Chondrocyte (in vitro differentiated cells): ENCODE measurements around the gene TMIGD2. TPM values are rescaled to one million over a fixed set of nuclear protein-coding genes. Genes with fewer than 3 reads are reported as not detected.

Experiments
- DNase-seq: peaks from one replicate; pipeline ENCODE4 v3.0.0; 2021; ENCODE audit warnings: mixed read lengths, low spot score
- H3K27ac Mint-ChIP-seq: one replicate; pipeline ENCODE4 v1.8.0; 2021; ENCODE audit warnings: mild to moderate bottlenecking, moderate library complexity, mixed read lengths; ENCODE audit not compliant: unreplicated experiment
- H3K27me3 Mint-ChIP-seq: 2 replicates; pipeline ENCODE4 v1.8.0; 2021; ENCODE audit warnings: low read depth, mixed read lengths
- H3K36me3 Mint-ChIP-seq: 2 replicates; pipeline ENCODE4 v1.8.0; 2021; ENCODE audit warnings: low read depth, mixed read lengths
- H3K4me1 Mint-ChIP-seq: 2 replicates; pipeline ENCODE4 v1.8.0; 2021; ENCODE audit warnings: low read depth, mild to moderate bottlenecking, mixed read lengths
- H3K4me3 Mint-ChIP-seq: one replicate; pipeline ENCODE4 v1.8.0; 2021; ENCODE audit warnings: mild to moderate bottlenecking, moderate library complexity, mixed read lengths; ENCODE audit not compliant: unreplicated experiment
- H3K9me3 Mint-ChIP-seq: 2 replicates; pipeline ENCODE4 v1.8.0; 2021; ENCODE audit warnings: low read depth, mixed read lengths
- CTCF ChIP-seq: fragments of 200-600 bp; sonication (generic); IDR thresholded peaks from 2 replicates; pipeline ENCODE4 v1.5.0; 2021; ENCODE audit warnings: antibody characterized with exemption, mild to moderate bottlenecking, moderate library complexity
- total RNA-seq: library from RNA; stranded (reverse); gene quantifications from 3 replicates; pipeline ENCODE4 v1.2.1, GENCODE V29; 2021

The TMIGD2 gene
- total RNA-seq, 1 donor from 2014 or later: not detected

GRCh38 chr19:4324228-4324627, 22.0 kb upstream of the TMIGD2 start:
- Mint-ChIP-seq H3K9me3 (no peaks in the 10 kb centered on the region), H3K4me1 (peaks cover 18% of the 10 kb centered on the region)
- no peak for TF ChIP-seq CTCF

GRCh38 chr19:4323692-4324091, 21.5 kb upstream of the TMIGD2 start:
- no peak for TF ChIP-seq CTCF
- peaks cover 7% of the 10 kb centered on the region for H3K36me3 Mint-ChIP-seq
- H3K27ac Mint-ChIP-seq: no peak overlapping the region
- H3K4me1 Mint-ChIP-seq: peaks cover 17% of the 10 kb centered on the region
- H3K4me3 Mint-ChIP-seq: no peak overlapping the region
- no peaks in the 10 kb centered on the region for H3K27me3 Mint-ChIP-seq
- H3K9me3 Mint-ChIP-seq: no peaks in the 10 kb centered on the region
- no peak for DNase-seq

More at GRCh38 chr19:4324228-4324627, 22.0 kb upstream of the TMIGD2 start:
- H3K27me3 Mint-ChIP-seq: no peaks in the 10 kb centered on the region
- H3K4me3 Mint-ChIP-seq: no peak overlapping the region
- no peak overlapping the region for H3K27ac Mint-ChIP-seq
- peaks cover 6% of the 10 kb centered on the region for H3K36me3 Mint-ChIP-seq
- no peak for DNase-seq

- no peaks in the 10 kb centered on the region for H3K9me3 Mint-ChIP-seq
- peaks cover 15% of the 10 kb centered on the region for H3K4me1 Mint-ChIP-seq
- no peak overlapping the region for H3K4me3 Mint-ChIP-seq
- peaks cover 9% of the 10 kb centered on the region for H3K36me3 Mint-ChIP-seq
- no peak for DNase-seq
- TF ChIP-seq CTCF: no peak
- H3K27me3 Mint-ChIP-seq: no peaks in the 10 kb centered on the region
- H3K27ac Mint-ChIP-seq: no peak overlapping the region
Measured at GRCh38 chr19:4322942-4323665, 20.9 kb upstream of the TMIGD2 start.

- Mint-ChIP-seq H3K4me3 (no peak overlapping the region), H3K27ac (no peak overlapping the region), H3K4me1 (no peaks in the 10 kb centered on the region), H3K9me3 (no peaks in the 10 kb centered on the region), H3K27me3 (no peaks in the 10 kb centered on the region), H3K36me3 (peaks cover 14% of the 10 kb centered on the region)
- no peak for TF ChIP-seq CTCF
- no peak for DNase-seq
Measured at GRCh38 chr19:4320419-4320818, 18.2 kb upstream of the TMIGD2 start.

GRCh38 chr19:4319067-4319718, 17.0 kb upstream of the TMIGD2 start:
- Mint-ChIP-seq H3K27ac (no peak overlapping the region), H3K4me1 (no peaks in the 10 kb centered on the region), H3K4me3 (no peak overlapping the region), H3K36me3 (peaks cover 14% of the 10 kb centered on the region), H3K9me3 (no peaks in the 10 kb centered on the region), H3K27me3 (no peaks in the 10 kb centered on the region)
- TF ChIP-seq CTCF: no peak
- no peak for DNase-seq
